Nephron (organoid): ENCODE data around the gene XKR7.
"Not testable (repeated sequence)": the region's sequence is repeated elsewhere in the genome, so short reads cannot be mapped to it uniquely, and the experiment has no call there.

Source experiments
- H3K27ac Mint-ChIP-seq, 3 experiments: 2 replicates each; pipeline ENCODE4 v1.8.0; 2020; ENCODE audit warnings: mixed read lengths in 3 of 3, mild to moderate bottlenecking in 2 of 3, moderate library complexity in 1 of 3
- H3K27me3 Mint-ChIP-seq: 2 replicates; pipeline ENCODE4 v1.8.0; 2021; ENCODE audit warnings: low read depth, mild to moderate bottlenecking, moderate library complexity, mixed read lengths
- H3K36me3 Mint-ChIP-seq: 2 replicates; pipeline ENCODE4 v1.8.0; 2020; ENCODE audit warnings: low read depth, mixed read lengths
- H3K4me1 Mint-ChIP-seq: 2 replicates; pipeline ENCODE4 v1.8.0; 2020; ENCODE audit warnings: mixed read lengths
- H3K4me3 Mint-ChIP-seq, 3 experiments: 2 replicates each; pipeline ENCODE4 v1.8.0; 2020; ENCODE audit warnings: mild to moderate bottlenecking in 3 of 3, mixed read lengths in 3 of 3, moderate library complexity in 2 of 3
- H3K9me3 Mint-ChIP-seq: 2 replicates; pipeline ENCODE4 v1.8.0; 2020; ENCODE audit warnings: mixed read lengths
- TF ChIP-seq, protein P1 (sequence below), 3 experiments: fragments of 200-600 bp; sonication (generic); IDR thresholded peaks; one replicate each; pipeline ENCODE4 v1.5.0; 2021; ENCODE audit warnings: antibody characterized with exemption in 3 of 3; ENCODE audit not compliant: unreplicated experiment in 3 of 3

XKR7 gene

DNA sequence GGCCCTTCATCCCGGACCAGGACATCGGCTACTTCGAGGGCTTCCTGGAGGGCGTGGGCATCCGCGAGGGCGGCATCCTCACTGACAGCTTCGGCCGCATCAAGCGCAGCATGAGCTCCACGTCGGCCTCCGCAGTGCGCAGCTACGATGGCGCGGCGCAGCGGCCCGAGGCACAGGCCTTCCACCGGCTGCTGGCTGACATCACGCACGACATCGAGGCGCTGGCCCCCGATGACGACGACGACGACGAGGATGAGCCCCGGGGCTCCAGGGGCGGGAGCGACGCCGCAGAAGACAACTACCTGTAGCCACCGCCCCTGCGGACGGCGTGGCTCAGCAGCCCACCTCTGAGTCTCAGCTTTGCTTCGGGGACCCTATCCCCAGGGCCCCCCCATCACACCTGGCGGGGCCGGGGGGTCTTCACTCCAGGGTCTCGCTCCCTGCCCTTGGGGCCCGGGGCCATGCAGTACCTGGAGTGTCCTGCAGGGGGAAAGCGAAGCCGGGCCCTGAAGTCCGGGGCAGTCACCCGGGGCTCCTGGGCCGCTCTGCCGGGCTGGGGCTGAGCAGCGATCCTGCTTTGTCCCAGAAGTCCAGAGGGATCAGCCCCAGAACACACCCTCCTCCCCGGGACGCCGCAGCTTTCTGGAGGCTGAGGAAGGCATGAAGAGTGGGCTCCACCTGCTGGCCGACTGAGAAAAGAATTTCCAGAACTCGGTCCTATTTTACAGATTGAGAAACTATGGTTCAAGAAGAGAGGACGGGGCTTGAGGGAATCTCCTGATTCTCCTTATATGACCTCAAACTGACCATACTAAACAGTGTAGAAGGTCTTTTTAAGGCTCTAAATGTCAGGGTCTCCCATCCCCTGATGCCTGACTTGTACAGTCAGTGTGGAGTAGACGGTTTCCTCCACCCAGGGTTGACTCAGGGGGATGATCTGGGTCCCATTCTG is 63.3 kb downstream of the XKR7 start:
- peaks cover 6% of the 10 kb centered on the region for H3K4me1 Mint-ChIP-seq
- TF ChIP-seq, protein P1, sequence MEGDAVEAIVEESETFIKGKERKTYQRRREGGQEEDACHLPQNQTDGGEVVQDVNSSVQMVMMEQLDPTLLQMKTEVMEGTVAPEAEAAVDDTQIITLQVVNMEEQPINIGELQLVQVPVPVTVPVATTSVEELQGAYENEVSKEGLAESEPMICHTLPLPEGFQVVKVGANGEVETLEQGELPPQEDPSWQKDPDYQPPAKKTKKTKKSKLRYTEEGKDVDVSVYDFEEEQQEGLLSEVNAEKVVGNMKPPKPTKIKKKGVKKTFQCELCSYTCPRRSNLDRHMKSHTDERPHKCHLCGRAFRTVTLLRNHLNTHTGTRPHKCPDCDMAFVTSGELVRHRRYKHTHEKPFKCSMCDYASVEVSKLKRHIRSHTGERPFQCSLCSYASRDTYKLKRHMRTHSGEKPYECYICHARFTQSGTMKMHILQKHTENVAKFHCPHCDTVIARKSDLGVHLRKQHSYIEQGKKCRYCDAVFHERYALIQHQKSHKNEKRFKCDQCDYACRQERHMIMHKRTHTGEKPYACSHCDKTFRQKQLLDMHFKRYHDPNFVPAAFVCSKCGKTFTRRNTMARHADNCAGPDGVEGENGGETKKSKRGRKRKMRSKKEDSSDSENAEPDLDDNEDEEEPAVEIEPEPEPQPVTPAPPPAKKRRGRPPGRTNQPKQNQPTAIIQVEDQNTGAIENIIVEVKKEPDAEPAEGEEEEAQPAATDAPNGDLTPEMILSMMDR (IDR thresholded peaks at IDR 0.05; ENCODE audit: unreplicated experiment in 3 of 3), result peak; percentile 97 to 99 (median 99)
- no peaks in the 10 kb centered on the region for H3K9me3 Mint-ChIP-seq
- H3K36me3 Mint-ChIP-seq, result no peaks in the 10 kb centered on the region
- H3K4me3 Mint-ChIP-seq, result peak overlapping the region in 1 of 3 experiments; percentile 29
- H3K27ac Mint-ChIP-seq, result no peak overlapping the region
- peaks cover 28% of the 10 kb centered on the region for H3K27me3 Mint-ChIP-seq

DNA sequence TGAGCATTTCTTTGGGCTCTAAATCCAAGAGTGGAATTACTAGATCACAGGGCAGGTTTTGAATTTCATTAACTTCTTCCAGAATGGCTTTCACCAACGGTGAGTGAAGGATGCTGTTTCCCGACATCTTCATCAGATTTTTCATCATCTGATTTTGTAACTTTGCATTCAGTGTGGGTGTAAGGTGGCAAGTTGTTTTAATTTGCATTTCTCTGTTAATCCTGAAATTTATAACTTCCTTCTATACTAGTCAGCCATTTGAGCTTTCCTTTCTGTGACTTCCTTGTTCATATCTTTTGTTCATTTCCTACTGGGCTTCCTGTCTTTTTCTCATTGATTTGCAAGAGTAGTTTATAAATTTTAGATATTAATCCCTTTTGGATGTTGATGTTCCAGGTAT is 65.4 kb downstream of the XKR7 start:
- Mint-ChIP-seq H3K4me1 (peaks cover 6% of the 10 kb centered on the region), H3K27ac (no peak overlapping the region), H3K27me3 (peaks cover 40% of the 10 kb centered on the region), H3K36me3 (no peaks in the 10 kb centered on the region), H3K9me3 (no peaks in the 10 kb centered on the region), H3K4me3 (no peak overlapping the region)
- TF ChIP-seq, protein P1 (IDR thresholded peaks at IDR 0.05; ENCODE audit: unreplicated experiment in 3 of 3), result no peak

DNA sequence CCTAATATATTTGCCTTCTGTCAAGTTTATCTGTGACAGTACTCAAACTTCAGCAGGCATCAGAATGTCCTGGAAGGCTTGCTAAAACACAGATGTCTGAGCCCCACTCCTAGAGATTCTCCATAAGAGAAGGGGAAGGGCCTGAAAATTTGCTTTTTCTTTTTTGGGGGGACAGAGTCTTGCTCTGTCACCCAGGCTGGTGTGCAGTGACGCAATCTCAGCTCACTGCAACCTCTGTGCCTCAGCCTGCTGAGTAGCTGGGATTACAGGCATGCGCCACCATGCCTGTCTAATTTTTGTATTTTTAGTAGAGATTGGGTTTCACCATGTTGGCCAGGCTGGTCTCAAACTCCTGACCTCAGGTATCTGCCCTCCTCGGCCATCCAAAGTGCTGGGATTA is 65.8 kb downstream of the XKR7 start:
- not testable (repeated sequence) for H3K4me1 Mint-ChIP-seq, H3K9me3 Mint-ChIP-seq, H3K36me3 Mint-ChIP-seq, H3K27ac Mint-ChIP-seq, H3K4me3 Mint-ChIP-seq
- H3K27me3 Mint-ChIP-seq, result peaks cover 40% of the 10 kb centered on the region

DNA sequence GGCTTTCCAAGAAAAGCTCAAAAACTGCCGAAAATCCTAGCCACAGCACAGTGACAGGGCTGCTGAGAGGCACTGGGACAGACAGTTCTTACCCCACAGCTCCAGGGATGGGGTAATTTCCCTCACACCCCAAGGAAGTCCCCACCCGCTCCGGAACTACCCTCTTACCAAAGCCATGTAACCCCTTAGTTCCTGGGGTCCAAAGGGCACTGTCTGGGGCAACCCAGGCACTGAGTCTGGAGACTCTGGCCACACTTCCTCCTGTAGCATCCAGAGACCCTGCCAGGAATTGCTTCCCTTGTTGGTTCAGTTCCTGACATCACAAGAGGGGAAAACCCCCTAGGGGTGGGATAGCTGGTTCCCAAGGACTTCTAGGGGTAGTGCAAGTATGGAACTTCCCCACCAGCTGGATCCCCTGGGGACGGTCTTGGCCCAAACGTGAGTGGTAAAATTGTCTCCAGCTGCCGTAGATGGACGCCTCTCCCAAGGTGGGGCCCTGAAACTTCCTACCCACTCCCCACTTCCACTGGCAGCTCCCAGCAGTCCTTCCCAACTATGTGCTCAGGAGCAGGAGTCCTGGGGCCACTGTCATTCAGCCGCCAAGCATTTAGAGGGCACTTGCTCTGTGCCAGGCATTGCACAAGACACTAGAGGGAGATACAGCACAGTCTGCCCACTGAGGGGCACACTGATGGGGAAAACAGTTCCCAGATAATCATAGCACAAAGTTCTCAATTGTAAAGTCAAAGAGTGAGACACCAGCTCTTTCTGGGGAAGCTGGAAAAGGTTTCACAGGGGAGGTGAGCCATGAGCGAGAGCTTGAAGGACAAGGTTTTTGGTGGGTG is 66.9 kb downstream of the XKR7 start:
- Mint-ChIP-seq H3K27me3 (peaks cover 40% of the 10 kb centered on the region), H3K9me3 (no peaks in the 10 kb centered on the region), H3K4me3 (no peak overlapping the region), H3K4me1 (no peaks in the 10 kb centered on the region), H3K36me3 (no peaks in the 10 kb centered on the region), H3K27ac (no peak overlapping the region)
- TF ChIP-seq, protein P1 (IDR thresholded peaks at IDR 0.05; ENCODE audit: unreplicated experiment in 3 of 3), result no peak

DNA sequence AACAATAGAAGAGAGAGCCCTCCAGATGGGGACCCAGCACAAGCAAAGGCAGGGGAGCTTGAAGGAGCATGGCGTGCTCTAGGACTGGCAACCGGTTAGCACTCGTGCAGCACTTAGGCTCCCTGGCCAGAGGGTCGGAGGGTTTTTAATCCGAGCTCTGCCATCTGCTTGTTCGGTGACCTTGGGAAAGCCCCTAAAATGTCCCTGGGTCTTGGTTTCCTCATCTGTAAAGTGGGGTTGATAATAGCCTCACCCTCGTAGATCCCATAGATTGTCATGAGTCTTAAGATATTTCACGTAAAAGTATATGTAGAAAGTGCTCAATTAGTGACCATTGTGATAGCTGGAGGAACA is 67.5 kb downstream of the XKR7 start:
- H3K27ac Mint-ChIP-seq, result no peak overlapping the region
- H3K27me3 Mint-ChIP-seq, result peaks cover 36% of the 10 kb centered on the region
- H3K4me3 Mint-ChIP-seq, result no peak overlapping the region
- H3K4me1 Mint-ChIP-seq, result no peaks in the 10 kb centered on the region
- TF ChIP-seq, protein P1 (IDR thresholded peaks at IDR 0.05; ENCODE audit: unreplicated experiment in 3 of 3), result no peak
- no peaks in the 10 kb centered on the region for H3K9me3 Mint-ChIP-seq
- H3K36me3 Mint-ChIP-seq, result no peaks in the 10 kb centered on the region

DNA sequence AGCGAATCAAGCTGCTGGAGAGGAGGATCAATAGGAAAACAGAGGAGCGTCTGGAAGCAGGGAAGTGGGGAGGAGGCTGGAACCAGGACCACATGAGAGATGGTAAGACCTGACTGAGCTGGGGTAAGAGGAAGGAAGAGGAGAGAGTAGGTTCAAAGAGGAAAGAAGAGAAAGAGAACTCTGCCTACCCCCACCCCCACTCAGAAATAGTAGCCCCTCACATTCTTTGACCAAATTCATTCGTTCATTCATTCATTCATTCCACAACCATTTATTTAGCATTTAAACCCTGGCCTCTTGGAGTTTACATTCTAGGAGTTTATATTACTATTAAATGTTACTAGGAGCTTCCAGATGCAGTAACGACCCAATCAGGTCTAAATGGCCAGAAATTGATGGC is 68.3 kb downstream of the XKR7 start:
- Mint-ChIP-seq H3K27me3 (peaks cover 36% of the 10 kb centered on the region), H3K4me1 (peaks cover 5% of the 10 kb centered on the region), H3K36me3 (no peaks in the 10 kb centered on the region), H3K4me3 (no peak overlapping the region), H3K9me3 (no peaks in the 10 kb centered on the region), H3K27ac (no peak overlapping the region)
- TF ChIP-seq, protein P1 (IDR thresholded peaks at IDR 0.05; ENCODE audit: unreplicated experiment in 3 of 3), result no peak
